ENCODE results near the gene TSPAN11.

TSPAN11 gene

GRCh38 chr12:30989754-30990153, 63.2 kb downstream of the TSPAN11 start:
- no peak overlapping the region for H3K4me3 ChIP-seq (ENCODE audit: low read depth, low read length)
- H3K27me3 ChIP-seq: no peaks in the 10 kb centered on the region
- H3K4me1 ChIP-seq: no peaks in the 10 kb centered on the region; the same call in 1 of the 2 replicates
- H3K9me3 ChIP-seq: no peaks in the 10 kb centered on the region
- peak; percentile 63 for DNase-seq
- peak; percentile 53 for TF ChIP-seq CTCF (IDR thresholded peaks at IDR 0.05; ENCODE audit: low read depth, low read length)
- H3K36me3 ChIP-seq: no peaks in the 10 kb centered on the region

- no peaks in the 10 kb centered on the region; the same call in 1 of the 2 replicates for H3K4me1 ChIP-seq
- TF ChIP-seq CTCF (IDR thresholded peaks at IDR 0.05; ENCODE audit: low read depth, low read length): no peak
- H3K27me3 ChIP-seq: no peaks in the 10 kb centered on the region
- H3K36me3 ChIP-seq: no peaks in the 10 kb centered on the region
- H3K4me3 ChIP-seq (ENCODE audit: low read depth, low read length): no peak overlapping the region
- H3K9me3 ChIP-seq: no peaks in the 10 kb centered on the region
- DNase-seq: no peak
Observed at GRCh38 chr12:30990316-30990715, 63.8 kb downstream of the TSPAN11 start.

- H3K4me3 ChIP-seq (ENCODE audit: low read depth, low read length): no peak overlapping the region
- no peaks in the 10 kb centered on the region; the same call in 1 of the 2 replicates for H3K4me1 ChIP-seq
- H3K36me3 ChIP-seq: no peaks in the 10 kb centered on the region
- TF ChIP-seq CTCF (IDR thresholded peaks at IDR 0.05; ENCODE audit: low read depth, low read length): no peak
- DNase-seq: no peak
- H3K27me3 ChIP-seq: no peaks in the 10 kb centered on the region
- H3K9me3 ChIP-seq: no peaks in the 10 kb centered on the region
Observed at GRCh38 chr12:30990776-30991175, 64.2 kb downstream of the TSPAN11 start.

- no peak overlapping the region for H3K4me3 ChIP-seq (ENCODE audit: low read depth, low read length)
- no peak for TF ChIP-seq CTCF (IDR thresholded peaks at IDR 0.05; ENCODE audit: low read depth, low read length)
- no peaks in the 10 kb centered on the region for H3K9me3 ChIP-seq
- H3K36me3 ChIP-seq: no peaks in the 10 kb centered on the region
- H3K27me3 ChIP-seq: no peaks in the 10 kb centered on the region
- no peaks in the 10 kb centered on the region; the same call in 1 of the 2 replicates for H3K4me1 ChIP-seq
- DNase-seq: no peak
Observed at GRCh38 chr12:30991466-30991865, 64.9 kb downstream of the TSPAN11 start.

- no peaks in the 10 kb centered on the region for H3K9me3 ChIP-seq
- DNase-seq: no peak
- no peak for TF ChIP-seq CTCF (IDR thresholded peaks at IDR 0.05; ENCODE audit: low read depth, low read length)
- H3K4me3 ChIP-seq (ENCODE audit: low read depth, low read length): no peak overlapping the region
- H3K27me3 ChIP-seq: no peaks in the 10 kb centered on the region
- H3K4me1 ChIP-seq: no peaks in the 10 kb centered on the region; the same call in 1 of the 2 replicates
- H3K36me3 ChIP-seq: no peaks in the 10 kb centered on the region
Observed at GRCh38 chr12:30992381-30992780, 65.8 kb downstream of the TSPAN11 start.

- Histone ChIP-seq H3K27me3 (no peaks in the 10 kb centered on the region), H3K9me3 (no peaks in the 10 kb centered on the region), H3K4me3 (ENCODE audit: low read depth, low read length) (no peak overlapping the region), H3K36me3 (no peaks in the 10 kb centered on the region), H3K4me1 (no peaks in the 10 kb centered on the region; the same call in 1 of the 2 replicates)
- no peak for DNase-seq
- TF ChIP-seq CTCF (IDR thresholded peaks at IDR 0.05; ENCODE audit: low read depth, low read length): no peak
Observed at GRCh38 chr12:30993766-30994165, 67.2 kb downstream of the TSPAN11 start.

Measured in BE2C (cell line).